ENCODE results near the gene SYPL1.

SYPL1 gene

DNA sequence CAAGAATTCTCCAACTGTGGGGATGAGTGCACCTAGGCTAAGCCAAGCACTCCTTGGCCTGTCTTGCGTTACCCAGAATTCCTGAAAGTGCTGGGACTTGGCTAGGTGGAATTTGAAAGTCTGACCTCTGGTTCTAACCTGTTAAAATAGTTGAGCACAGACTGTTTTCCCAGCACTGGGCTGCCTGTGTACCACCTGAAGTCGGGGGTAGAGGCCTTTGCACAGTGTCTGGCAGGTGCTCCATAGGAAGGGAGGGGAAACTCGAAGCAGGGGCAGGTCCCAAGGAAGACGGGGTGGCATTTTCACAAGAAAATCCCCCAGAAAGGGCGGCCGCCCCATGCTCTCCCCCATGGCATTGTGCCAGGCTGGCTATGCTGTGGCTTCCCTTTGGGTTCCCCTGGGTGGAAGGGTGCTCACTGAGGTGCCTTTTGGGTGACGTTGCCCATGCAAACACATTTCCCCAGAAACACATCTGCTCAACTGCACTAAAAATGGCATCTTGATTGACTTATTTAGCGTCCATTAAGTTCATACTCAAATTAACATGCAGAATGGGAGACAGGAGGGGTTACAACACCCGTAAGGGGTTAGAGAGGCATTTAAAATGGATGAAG lies 62.9 kb downstream of the SYPL1 start:
- Histone ChIP-seq H3K9me3 (ENCODE audit: control insufficient read depth, insufficient read depth, low read length) (no peaks in the 10 kb centered on the region; the same call in 1 of the 2 replicates), H3K27ac (ENCODE audit: low read depth, low read length) (no peak overlapping the region), H3K27me3 (ENCODE audit: control insufficient read depth, insufficient read depth, low read length) (no peaks in the 10 kb centered on the region), H3K4me1 (ENCODE audit: control insufficient read depth, insufficient read depth, low read length) (no peaks in the 10 kb centered on the region), H3K36me3 (ENCODE audit: control insufficient read depth, insufficient read depth, low read length) (no peaks in the 10 kb centered on the region), H3K4me3 (ENCODE audit: low read depth, low read length) (no peak overlapping the region), H3K9ac (ENCODE audit: low read depth, low read length) (no peak overlapping the region)

DNA sequence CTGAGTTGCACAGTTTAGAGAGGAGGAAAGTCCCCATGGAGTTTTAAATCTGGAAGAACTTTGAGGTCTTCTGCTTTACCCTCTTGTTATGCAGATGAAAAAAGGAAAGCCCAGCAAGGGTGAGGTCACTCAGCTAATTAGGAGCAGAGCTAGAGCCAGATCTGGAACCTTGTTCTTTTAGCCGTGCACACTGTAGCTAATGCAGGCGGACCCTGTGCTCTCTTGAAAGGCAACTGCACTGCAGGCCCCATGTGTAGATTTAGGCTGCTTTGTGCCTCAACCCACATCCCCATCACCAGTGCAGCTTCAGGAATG lies 63.4 kb downstream of the SYPL1 start:
- Histone ChIP-seq H3K9ac (ENCODE audit: low read depth, low read length) (no peak overlapping the region), H3K27ac (ENCODE audit: low read depth, low read length) (no peak overlapping the region), H3K9me3 (ENCODE audit: control insufficient read depth, insufficient read depth, low read length) (no peaks in the 10 kb centered on the region; the same call in 1 of the 2 replicates), H3K36me3 (ENCODE audit: control insufficient read depth, insufficient read depth, low read length) (no peaks in the 10 kb centered on the region), H3K4me3 (ENCODE audit: low read depth, low read length) (no peak overlapping the region), H3K4me1 (ENCODE audit: control insufficient read depth, insufficient read depth, low read length) (no peaks in the 10 kb centered on the region), H3K27me3 (ENCODE audit: control insufficient read depth, insufficient read depth, low read length) (no peaks in the 10 kb centered on the region)

GRCh38 chr7:106047818-106048705 lies 64.0 kb downstream of the SYPL1 start:
- Histone ChIP-seq H3K9ac (ENCODE audit: low read depth, low read length) (no peak overlapping the region), H3K27ac (ENCODE audit: low read depth, low read length) (no peak overlapping the region), H3K27me3 (ENCODE audit: control insufficient read depth, insufficient read depth, low read length) (no peaks in the 10 kb centered on the region), H3K9me3 (ENCODE audit: control insufficient read depth, insufficient read depth, low read length) (no peaks in the 10 kb centered on the region; the same call in 1 of the 2 replicates), H3K36me3 (ENCODE audit: control insufficient read depth, insufficient read depth, low read length) (no peaks in the 10 kb centered on the region), H3K4me1 (ENCODE audit: control insufficient read depth, insufficient read depth, low read length) (no peaks in the 10 kb centered on the region), H3K4me3 (ENCODE audit: low read depth, low read length) (no peak overlapping the region)

- Histone ChIP-seq H3K4me1 (ENCODE audit: control insufficient read depth, insufficient read depth, low read length) (0 out of 2 replicates have a peak, but pooled peaks cover 5% of the 10 kb centered on the region), H3K9me3 (ENCODE audit: control insufficient read depth, insufficient read depth, low read length) (no peaks in the 10 kb centered on the region; the same call in 1 of the 2 replicates), H3K4me3 (ENCODE audit: low read depth, low read length) (no peak overlapping the region), H3K36me3 (ENCODE audit: control insufficient read depth, insufficient read depth, low read length) (no peaks in the 10 kb centered on the region), H3K27me3 (ENCODE audit: control insufficient read depth, insufficient read depth, low read length) (no peaks in the 10 kb centered on the region), H3K27ac (ENCODE audit: low read depth, low read length) (no peak overlapping the region), H3K9ac (ENCODE audit: low read depth, low read length) (no peak overlapping the region)
These were observed 64.9 kb downstream of the SYPL1 start for GRCh38 chr7:106047184-106047583.

DNA sequence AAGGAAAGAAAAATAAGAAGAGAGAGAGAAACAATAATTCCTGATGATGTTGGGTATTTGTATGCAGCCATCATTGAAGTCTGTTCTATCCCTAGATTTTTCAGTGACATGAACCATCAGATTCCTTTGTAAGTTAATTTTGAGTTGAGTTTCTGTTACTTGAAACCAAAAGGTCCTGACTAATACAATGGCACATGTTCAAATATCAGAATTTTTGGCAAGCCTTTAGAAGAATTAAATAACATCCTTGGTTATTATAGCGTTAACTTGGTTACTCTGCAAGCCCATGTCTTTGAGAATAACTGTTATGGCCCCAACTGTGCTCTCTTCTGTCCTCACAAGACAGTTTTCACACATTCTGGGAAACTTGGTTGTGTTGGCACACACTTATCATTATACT lies 66.5 kb downstream of the SYPL1 start:
- 0 out of 2 replicates have a peak, but pooled peaks cover 6% of the 10 kb centered on the region for H3K4me1 ChIP-seq (ENCODE audit: control insufficient read depth, insufficient read depth, low read length)
- no peaks in the 10 kb centered on the region for H3K36me3 ChIP-seq (ENCODE audit: control insufficient read depth, insufficient read depth, low read length)
- H3K9me3 ChIP-seq (ENCODE audit: control insufficient read depth, insufficient read depth, low read length): no peaks in the 10 kb centered on the region
- no peak overlapping the region for H3K27ac ChIP-seq (ENCODE audit: low read depth, low read length)
- no peak overlapping the region for H3K9ac ChIP-seq (ENCODE audit: low read depth, low read length)
- no peak overlapping the region for H3K4me3 ChIP-seq (ENCODE audit: low read depth, low read length)
- H3K27me3 ChIP-seq (ENCODE audit: control insufficient read depth, insufficient read depth, low read length): no peaks in the 10 kb centered on the region

DNA sequence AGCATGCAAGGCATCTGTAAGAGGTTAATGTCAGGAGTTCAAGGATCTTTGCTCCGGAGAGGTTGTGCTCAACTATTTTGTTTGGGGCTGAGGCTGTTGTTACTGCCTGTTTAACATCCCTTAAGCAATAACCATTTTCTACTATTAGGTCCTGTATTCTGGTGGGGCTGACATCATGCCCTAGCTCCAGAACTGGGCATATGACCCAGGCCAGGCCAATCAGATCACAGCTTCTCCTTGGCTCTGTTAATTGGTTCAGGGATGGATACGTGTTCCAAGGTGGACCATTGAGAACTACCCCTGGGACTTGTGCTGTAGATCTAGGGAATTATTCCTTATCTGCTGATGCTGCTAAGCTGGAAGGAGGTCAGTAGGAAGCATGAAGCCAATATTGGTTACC lies 67.0 kb downstream of the SYPL1 start:
- Histone ChIP-seq H3K9me3 (ENCODE audit: control insufficient read depth, insufficient read depth, low read length) (no peaks in the 10 kb centered on the region), H3K36me3 (ENCODE audit: control insufficient read depth, insufficient read depth, low read length) (no peaks in the 10 kb centered on the region), H3K27ac (ENCODE audit: low read depth, low read length) (no peak overlapping the region), H3K9ac (ENCODE audit: low read depth, low read length) (no peak overlapping the region), H3K27me3 (ENCODE audit: control insufficient read depth, insufficient read depth, low read length) (no peaks in the 10 kb centered on the region), H3K4me3 (ENCODE audit: low read depth, low read length) (no peak overlapping the region), H3K4me1 (ENCODE audit: control insufficient read depth, insufficient read depth, low read length) (0 out of 2 replicates have a peak, but pooled peaks cover 6% of the 10 kb centered on the region)

DNA sequence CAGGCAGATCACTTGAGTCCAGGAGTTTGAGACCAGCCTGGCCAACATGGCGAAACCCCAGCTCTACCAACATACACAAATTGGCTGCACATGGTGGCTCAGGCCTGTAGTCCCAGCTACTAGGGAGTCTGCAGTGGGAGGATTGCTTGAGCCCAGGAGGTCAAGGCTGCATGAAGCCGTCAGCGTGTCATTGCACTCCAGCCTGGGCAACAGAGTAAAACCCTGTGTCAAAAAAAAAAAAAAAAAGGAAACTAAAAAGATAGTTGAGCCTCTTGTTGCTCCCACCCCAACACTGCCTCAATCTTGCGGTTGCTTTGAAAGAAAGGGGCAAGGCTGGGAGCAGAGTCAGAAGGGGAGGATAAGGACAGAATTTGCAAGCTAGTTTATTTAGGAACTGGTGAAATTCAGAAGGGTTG lies 69.9 kb downstream of the SYPL1 start:
- Histone ChIP-seq H3K27ac (ENCODE audit: low read depth, low read length) (no peak overlapping the region), H3K9me3 (ENCODE audit: control insufficient read depth, insufficient read depth, low read length) (no peaks in the 10 kb centered on the region), H3K4me3 (ENCODE audit: low read depth, low read length) (no peak overlapping the region), H3K27me3 (ENCODE audit: control insufficient read depth, insufficient read depth, low read length) (no peaks in the 10 kb centered on the region), H3K9ac (ENCODE audit: low read depth, low read length) (no peak overlapping the region; the same call in 1 of the 2 replicates), H3K36me3 (ENCODE audit: control insufficient read depth, insufficient read depth, low read length) (no peaks in the 10 kb centered on the region), H3K4me1 (ENCODE audit: control insufficient read depth, insufficient read depth, low read length) (0 out of 2 replicates have a peak, but pooled peaks cover 6% of the 10 kb centered on the region)

DNA sequence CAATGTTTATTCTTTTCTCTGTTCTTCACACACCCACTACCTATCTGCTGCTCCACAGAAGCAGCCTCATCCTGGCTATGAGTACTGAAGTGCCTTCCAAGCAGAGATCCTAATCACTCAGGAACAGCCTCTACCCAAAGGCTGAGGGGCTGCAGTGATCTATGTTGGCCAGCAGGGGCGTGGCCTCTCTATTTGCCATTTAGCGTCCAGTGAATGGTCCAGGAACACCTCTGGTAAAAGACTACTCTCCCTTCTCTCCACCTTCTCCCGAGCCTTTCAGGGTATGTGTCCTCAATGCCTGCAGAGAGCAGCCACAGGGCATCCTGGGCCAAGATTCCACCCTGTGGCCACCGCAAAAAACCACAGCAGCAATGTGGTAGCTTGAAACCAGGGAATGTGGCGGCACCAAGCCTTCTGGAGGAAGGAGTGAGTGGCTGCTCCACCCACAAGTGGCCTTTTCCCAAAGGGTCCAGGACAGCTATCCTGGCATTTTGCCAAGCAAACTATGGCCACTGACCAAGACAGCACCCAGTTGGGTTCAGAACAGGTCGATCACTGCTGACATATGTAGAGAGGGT lies 70.9 kb downstream of the SYPL1 start:
- no peaks in the 10 kb centered on the region for H3K36me3 ChIP-seq (ENCODE audit: control insufficient read depth, insufficient read depth, low read length)
- no peaks in the 10 kb centered on the region for H3K9me3 ChIP-seq (ENCODE audit: control insufficient read depth, insufficient read depth, low read length)
- H3K27me3 ChIP-seq (ENCODE audit: control insufficient read depth, insufficient read depth, low read length): no peaks in the 10 kb centered on the region
- H3K4me3 ChIP-seq (ENCODE audit: low read depth, low read length): no peak overlapping the region
- no peak overlapping the region for H3K9ac ChIP-seq (ENCODE audit: low read depth, low read length)
- H3K4me1 ChIP-seq (ENCODE audit: control insufficient read depth, insufficient read depth, low read length): 0 out of 2 replicates have a peak, but pooled peaks cover 6% of the 10 kb centered on the region
- H3K27ac ChIP-seq (ENCODE audit: low read depth, low read length): no peak overlapping the region

Measured in HUES48 (cell line).